Measurements from ENCODE around the gene HHAT.
A peak's percentile ranks its signal among the peaks of the same experiment; 100 is the strongest.

HHAT gene

GRCh38 chr1:210565306-210565705, 236.6 kb downstream of the HHAT start:
- DNase-seq: no peak

DNA sequence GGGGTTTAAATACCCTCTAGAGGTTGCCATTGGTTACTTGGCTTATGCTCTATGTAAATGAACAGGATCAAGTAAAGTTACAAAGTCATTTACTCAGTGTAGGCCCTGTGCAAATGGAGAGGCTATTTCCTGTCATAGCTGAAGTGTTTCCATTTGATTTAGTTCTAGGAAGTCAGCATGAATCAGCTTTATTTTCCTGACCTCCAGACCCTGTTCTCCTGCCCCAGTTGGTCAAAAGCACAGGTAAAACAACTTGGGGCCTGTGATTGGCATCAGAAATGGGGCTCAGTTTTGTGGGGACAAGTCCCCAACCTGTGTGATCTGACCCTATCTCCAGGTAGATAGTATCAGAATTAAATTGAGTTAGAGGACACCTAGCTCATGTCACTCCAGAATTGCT, 239.9 kb downstream of the HHAT start:
- no peak for DNase-seq

- no peak for DNase-seq
These were observed 241.4 kb downstream of the HHAT start for GRCh38 chr1:210570116-210570515.

GRCh38 chr1:210571356-210572284, 242.9 kb downstream of the HHAT start:
- DNase-seq: no peak

DNA sequence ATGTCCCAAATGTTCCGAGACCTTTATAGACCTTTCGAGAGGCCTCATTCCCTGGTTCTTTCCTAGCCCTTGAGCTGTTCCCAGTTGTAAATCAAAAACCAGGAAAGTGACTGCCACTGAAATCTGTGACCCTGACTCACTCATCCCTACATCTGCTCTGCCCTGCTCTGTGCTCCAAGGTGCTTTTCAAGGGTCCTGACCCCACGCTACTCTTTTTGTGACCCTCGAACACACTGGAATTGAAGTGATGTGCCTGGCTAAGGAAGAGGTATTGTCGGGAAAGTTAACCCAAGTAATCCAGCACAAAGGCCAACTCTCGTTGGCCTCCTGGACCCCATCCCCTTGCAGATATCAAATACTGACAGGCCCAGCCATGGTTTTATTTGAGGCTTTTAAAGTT, 244.4 kb downstream of the HHAT start:
- no peak for DNase-seq

- DNase-seq: no peak
These were observed 253.7 kb downstream of the HHAT start for GRCh38 chr1:210582205-210582970.

DNA sequence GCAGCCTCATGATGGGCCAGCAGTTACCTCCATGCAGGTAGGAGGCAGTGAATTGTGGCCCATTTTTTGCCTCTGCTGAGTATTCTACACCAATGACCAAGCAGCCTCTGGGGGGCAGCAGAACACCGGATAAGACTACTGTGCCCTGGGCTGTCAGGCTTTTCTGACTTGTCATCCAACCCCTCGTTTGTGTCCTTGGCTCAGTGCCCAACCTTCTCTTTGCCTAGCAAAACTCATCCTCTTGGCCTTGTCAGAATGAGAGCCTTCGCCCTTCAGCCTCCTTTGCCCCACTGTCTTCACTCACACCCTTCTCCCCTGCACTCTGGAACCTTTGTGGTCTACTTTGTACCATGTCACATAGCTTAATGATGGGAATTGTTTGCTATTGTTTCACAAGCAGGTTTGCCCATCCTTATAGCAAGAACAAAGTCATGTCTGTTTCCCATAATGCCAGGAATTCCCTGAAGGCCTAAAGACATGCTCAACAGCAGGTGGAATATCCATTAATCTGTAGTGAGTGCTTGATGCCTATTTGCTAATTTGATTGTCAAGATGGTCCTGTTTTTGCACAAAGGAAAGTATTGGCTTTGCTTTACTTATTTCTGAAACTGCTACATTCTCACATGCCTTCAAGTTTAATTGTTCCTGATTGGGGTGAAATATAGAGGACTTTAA, 255.9 kb downstream of the HHAT start:
- DNase-seq: peak; percentile 90

DNA sequence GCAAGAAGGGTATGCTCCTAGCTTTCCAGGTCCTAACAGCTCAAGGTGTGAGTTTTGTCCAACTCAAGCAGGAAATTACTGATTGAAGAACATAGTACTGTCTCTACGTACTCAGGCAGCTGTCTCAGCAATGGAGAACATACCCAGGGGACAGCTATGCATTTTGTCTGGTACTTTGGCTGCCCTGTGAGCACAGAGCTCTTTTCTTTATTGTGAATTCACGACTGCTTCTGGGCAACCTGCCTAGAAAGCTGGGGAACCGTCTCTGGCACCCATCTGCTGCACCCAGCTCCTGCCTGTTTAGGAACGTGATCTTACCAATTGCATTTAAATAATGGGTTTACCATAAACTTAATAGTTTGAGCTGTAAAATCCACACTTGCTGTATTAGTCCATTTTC, 258.1 kb downstream of the HHAT start:
- no peak for DNase-seq

GRCh38 chr1:210587566-210587965, 258.9 kb downstream of the HHAT start:
- DNase-seq: no peak

GRCh38 chr1:210588357-210588756, 259.7 kb downstream of the HHAT start:
- DNase-seq: no peak

GRCh38 chr1:210588946-210589345, 260.2 kb downstream of the HHAT start:
- DNase-seq: no peak

DNA sequence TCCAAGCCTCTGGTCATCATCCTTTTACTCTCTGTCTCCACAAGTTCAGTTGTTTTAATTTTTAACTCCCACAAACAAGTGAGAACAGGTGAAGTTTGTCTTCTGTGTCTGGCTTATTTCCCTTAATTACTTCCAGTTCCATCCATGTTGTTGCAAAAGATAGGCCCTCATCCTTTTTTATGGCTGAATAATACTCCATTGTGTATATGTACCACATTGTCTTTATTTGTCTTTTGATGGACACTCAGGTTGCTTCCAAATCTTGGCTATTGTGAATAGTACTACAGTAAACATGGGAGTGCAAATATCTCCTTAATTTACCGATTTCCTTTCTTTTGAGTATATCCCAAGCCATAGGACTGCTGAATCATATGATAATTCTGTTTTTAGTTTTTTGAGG, 262.5 kb downstream of the HHAT start:
- DNase-seq: no peak

DNA sequence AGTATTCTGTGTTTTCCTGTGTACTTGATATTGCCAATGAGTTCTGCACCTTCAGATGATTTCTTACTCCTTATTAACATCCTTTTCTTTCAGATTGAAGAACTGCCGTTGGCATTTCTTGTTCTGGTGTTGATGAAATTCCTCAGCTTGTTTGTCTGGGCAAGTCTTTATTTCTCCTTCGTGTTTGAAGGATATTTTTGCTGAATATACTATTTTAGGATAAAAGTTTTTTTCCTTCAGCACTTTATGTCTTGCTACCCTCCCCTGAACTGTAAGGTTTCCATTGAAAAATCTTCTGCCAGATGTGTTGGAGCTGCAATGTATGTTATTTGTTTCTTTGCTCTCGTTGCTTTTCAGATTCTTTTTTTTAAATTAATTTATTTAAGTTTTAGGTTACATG, 265.9 kb downstream of the HHAT start:
- DNase-seq: no peak

- no peak for DNase-seq
These were observed 267.9 kb downstream of the HHAT start for GRCh38 chr1:210596641-210597040.

DNA sequence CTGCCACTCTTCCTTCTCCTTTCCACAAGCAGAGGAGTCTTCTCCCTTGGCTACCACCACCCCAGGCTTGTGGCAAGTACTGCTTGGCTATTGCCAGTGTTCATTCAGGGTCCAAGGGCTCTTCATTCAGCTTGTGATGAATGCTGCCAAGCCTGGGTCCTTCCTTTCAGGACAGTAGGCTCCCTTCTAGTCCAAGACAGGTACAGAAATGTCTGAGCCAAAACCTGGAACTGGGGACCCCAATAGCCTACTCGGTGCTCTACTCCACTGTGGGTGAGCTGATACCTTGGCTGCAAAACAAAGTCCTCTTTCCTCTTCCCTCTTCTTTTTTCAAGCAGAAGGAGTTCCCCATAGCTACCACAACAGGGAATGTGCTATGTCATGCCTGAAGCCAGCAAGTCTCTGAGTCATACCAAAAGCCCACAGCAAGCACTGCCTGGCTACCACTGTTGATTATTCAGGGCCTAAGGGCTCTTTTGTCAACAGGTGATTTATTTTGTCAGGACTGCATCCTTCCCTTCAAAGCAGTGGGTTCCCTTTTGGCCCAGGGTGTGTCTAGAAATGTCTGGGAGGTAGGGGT, 268.9 kb downstream of the HHAT start:
- no peak for DNase-seq

DNA sequence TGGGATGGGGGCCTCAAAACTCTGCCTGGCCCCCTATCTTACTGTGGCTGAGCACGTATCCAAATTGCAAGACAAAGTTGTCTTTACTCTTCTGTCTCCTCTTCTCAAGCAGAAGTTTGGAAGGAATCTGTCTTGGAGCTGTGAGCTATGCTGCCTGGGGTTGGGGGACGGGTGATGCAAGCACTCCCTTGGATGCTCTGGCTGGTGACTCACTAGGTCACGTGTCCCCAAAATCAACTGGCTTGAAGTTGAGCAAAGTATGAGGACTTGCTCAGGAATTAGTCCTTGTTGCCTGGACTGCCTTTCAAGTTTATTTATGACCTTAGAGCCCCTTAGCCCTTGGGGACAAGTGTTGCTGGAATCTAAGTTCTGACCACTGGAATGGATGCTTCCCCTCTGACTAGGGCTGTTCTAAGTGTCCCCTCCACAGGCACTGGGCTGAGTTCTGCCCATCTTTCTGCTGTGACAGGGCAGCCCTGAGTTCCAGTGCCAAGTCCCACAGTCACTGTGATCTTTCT, 269.5 kb downstream of the HHAT start:
- no peak for DNase-seq

DNA sequence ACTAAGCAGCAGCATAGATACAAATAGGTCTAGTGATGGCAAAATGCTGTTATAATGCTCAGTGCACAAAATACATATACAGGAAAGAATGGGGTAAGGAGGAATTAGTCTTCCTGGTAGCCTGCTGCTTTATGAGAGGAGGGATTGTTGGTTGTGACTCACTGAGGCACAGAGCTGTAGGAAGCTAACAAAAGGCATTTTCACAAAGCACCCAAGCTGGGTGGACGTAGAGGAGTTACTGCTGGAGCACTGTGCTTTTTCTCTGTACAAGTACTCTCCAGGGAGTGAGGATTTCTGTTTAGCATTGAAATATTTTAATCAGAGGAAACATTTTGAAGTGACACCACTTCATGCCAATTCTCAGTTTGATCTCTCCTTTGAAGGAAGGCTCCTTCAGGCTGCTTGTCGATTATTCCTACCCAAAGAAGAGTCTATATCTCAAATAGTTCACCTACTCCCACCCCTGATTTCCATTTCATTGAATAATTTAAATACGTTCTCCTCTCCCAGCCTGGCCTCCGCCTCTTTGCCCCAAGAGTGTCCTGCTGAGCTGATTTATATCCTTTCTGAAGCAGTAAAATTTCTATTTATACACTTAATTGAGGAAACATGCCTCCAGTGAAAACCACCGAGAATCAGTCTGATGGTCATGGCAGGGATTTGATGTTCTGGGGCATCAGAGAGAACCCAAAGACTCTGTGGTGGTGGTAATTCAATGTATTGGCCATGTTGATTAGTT, 271.9 kb downstream of the HHAT start:
- no peak for DNase-seq

- no peak for DNase-seq
These were observed 274.4 kb downstream of the HHAT start for GRCh38 chr1:210603123-210603522.

DNA sequence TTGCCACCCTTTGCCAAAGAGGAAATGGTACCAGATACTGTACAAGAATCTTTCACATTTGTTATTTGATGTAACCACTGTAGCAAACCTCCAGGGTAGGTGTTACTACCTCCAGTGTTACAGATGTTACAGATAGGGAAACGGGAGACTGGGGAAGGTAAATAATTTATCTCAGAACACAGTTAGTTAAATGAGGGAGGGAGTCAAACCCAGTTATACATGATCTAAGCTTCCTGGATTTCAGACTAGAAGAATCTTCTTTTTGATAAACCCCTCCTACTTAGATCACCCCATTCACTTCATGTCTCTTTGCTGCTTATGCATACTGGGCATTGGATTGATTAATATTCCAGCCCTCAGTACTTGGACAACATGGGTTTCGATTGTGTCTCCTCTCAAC, 276.4 kb downstream of the HHAT start:
- no peak for DNase-seq

DNA sequence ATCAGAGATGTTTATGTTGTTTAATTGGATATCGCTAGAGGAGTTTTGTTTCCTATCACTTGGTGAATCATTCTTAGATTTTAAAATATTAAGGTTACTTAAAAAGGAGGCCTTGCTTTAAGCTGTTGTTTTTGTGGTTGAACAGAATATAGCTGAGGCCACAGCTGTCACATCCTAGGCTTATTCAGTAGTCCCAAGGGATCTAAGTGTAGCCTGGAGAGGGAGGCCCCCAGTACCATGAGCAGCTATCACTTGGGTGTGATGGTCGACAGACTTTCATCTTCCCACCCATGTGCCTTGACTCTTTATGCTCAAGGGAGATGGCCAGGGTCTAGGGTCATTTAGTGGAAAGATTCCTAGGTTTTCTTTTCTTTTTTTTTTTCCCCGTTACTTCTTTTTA, 278.7 kb downstream of the HHAT start:
- no peak for DNase-seq

- no peak for DNase-seq
These were observed 280.1 kb downstream of the HHAT start for GRCh38 chr1:210608767-210609166.

DNA sequence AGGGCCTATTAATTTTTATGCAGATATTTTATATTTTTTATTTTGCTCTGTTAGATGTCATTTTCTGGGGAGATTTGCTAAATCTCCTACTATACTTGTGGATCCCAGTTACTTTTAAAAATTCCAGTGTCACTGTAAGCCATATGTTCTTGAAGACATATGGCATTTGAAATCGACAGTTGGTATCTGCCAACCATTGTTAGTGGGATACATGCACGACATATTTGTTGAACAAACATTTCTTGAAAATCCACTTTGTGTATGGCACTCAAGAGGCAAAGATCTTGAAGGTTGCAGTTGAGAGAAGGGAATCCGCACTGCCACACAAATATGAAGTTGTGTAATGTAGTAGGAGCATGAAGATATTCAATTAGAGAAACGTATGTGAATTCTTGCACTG, 287.7 kb downstream of the HHAT start:
- no peak for DNase-seq

Data from NCI-H510A (cell line).